ENCODE results near the gene TNFRSF12A.

The TNFRSF12A gene

GRCh38 chr16:2977440-2977839, 42.7 kb upstream of the TNFRSF12A start:
- Histone ChIP-seq H3K9ac (ENCODE audit: low read depth, low read length) (no peak overlapping the region), H3K36me3 (ENCODE audit: insufficient read depth, low read length) (peaks cover 55% of the 10 kb centered on the region), H3K4me3 (ENCODE audit: low read length) (no peak overlapping the region), H3K27ac (ENCODE audit: low read depth, low read length) (no peak overlapping the region), H3K27me3 (ENCODE audit: insufficient read depth, low read length) (no peaks in the 10 kb centered on the region), H3K4me1 (ENCODE audit: insufficient read depth, low read length) (peaks cover 21% of the 10 kb centered on the region), H3K9me3 (ENCODE audit: insufficient read depth, low read depth, low read length) (no peaks in the 10 kb centered on the region)
- WGBS: 94% methylated on average over 6 of the region's 6 CpGs

GRCh38 chr16:2979669-2980226, 40.4 kb upstream of the TNFRSF12A start:
- 8% methylated on average over 43 of the region's 43 CpGs for WGBS
- Histone ChIP-seq H3K27me3 (ENCODE audit: insufficient read depth, low read length) (no peaks in the 10 kb centered on the region), H3K4me3 (ENCODE audit: low read length) (peak overlapping the region; percentile 69), H3K36me3 (ENCODE audit: insufficient read depth, low read length) (peaks cover 36% of the 10 kb centered on the region), H3K9ac (ENCODE audit: low read depth, low read length) (peak overlapping the region; percentile 91), H3K4me1 (ENCODE audit: insufficient read depth, low read length) (peaks cover 27% of the 10 kb centered on the region), H3K27ac (ENCODE audit: low read depth, low read length) (peak overlapping the region; percentile 95), H3K9me3 (ENCODE audit: insufficient read depth, low read depth, low read length) (no peaks in the 10 kb centered on the region)

GRCh38 chr16:2980227-2981176, 39.7 kb upstream of the TNFRSF12A start, which contains the start of gene PKMYT1:
TSS of gene PKMYT1 (minus strand) at chr16:2980446. CDS start at chr16:2979657, 789 bp downstream.
- H3K4me1 ChIP-seq (ENCODE audit: insufficient read depth, low read length): peaks cover 27% of the 10 kb centered on the region
- H3K27me3 ChIP-seq (ENCODE audit: insufficient read depth, low read length): no peaks in the 10 kb centered on the region
- H3K36me3 ChIP-seq (ENCODE audit: insufficient read depth, low read length): peaks cover 29% of the 10 kb centered on the region
- peak within 1 kb of the TSS; percentile 69 for H3K4me3 ChIP-seq (ENCODE audit: low read length)
- H3K9me3 ChIP-seq (ENCODE audit: insufficient read depth, low read depth, low read length): no peaks in the 10 kb centered on the region
- WGBS: 4% methylated on average over 91 of the region's 91 CpGs
- H3K27ac ChIP-seq (ENCODE audit: low read depth, low read length): peak within 1 kb of the TSS; percentile 95
- H3K9ac ChIP-seq (ENCODE audit: low read depth, low read length): peak within 1 kb of the TSS; percentile 91

- peak overlapping the region; percentile 69 for H3K4me3 ChIP-seq (ENCODE audit: low read length)
- no peaks in the 10 kb centered on the region for H3K27me3 ChIP-seq (ENCODE audit: insufficient read depth, low read length)
- peaks cover 27% of the 10 kb centered on the region for H3K4me1 ChIP-seq (ENCODE audit: insufficient read depth, low read length)
- WGBS: 14% methylated on average over 32 of the region's 33 CpGs
- H3K9me3 ChIP-seq (ENCODE audit: insufficient read depth, low read depth, low read length): no peaks in the 10 kb centered on the region
- peak overlapping the region; percentile 91 for H3K9ac ChIP-seq (ENCODE audit: low read depth, low read length)
- peaks cover 20% of the 10 kb centered on the region for H3K36me3 ChIP-seq (ENCODE audit: insufficient read depth, low read length)
- H3K27ac ChIP-seq (ENCODE audit: low read depth, low read length): peak overlapping the region; percentile 95
Observed at GRCh38 chr16:2981177-2981898, 38.8 kb upstream of the TNFRSF12A start.

- Histone ChIP-seq H3K27me3 (ENCODE audit: insufficient read depth, low read length) (no peaks in the 10 kb centered on the region), H3K9ac (ENCODE audit: low read depth, low read length) (peak overlapping the region; percentile 91), H3K4me3 (ENCODE audit: low read length) (peak overlapping the region; percentile 69), H3K9me3 (ENCODE audit: insufficient read depth, low read depth, low read length) (no peaks in the 10 kb centered on the region), H3K4me1 (ENCODE audit: insufficient read depth, low read length) (peaks cover 27% of the 10 kb centered on the region), H3K27ac (ENCODE audit: low read depth, low read length) (peak overlapping the region; percentile 95), H3K36me3 (ENCODE audit: insufficient read depth, low read length) (peaks cover 15% of the 10 kb centered on the region)
- WGBS: 4% methylated on average over 4 of the region's 4 CpGs
Observed at GRCh38 chr16:2981899-2982250, 38.3 kb upstream of the TNFRSF12A start.

GRCh38 chr16:2982402-2982801, 37.8 kb upstream of the TNFRSF12A start:
- Histone ChIP-seq H3K9me3 (ENCODE audit: insufficient read depth, low read depth, low read length) (no peaks in the 10 kb centered on the region), H3K9ac (ENCODE audit: low read depth, low read length) (no peak overlapping the region), H3K4me1 (ENCODE audit: insufficient read depth, low read length) (peaks cover 27% of the 10 kb centered on the region), H3K36me3 (ENCODE audit: insufficient read depth, low read length) (peaks cover 10% of the 10 kb centered on the region), H3K4me3 (ENCODE audit: low read length) (no peak overlapping the region), H3K27ac (ENCODE audit: low read depth, low read length) (peak overlapping the region; percentile 95), H3K27me3 (ENCODE audit: insufficient read depth, low read length) (no peaks in the 10 kb centered on the region)
- 67% methylated on average over 5 of the region's 5 CpGs for WGBS

- peaks cover 27% of the 10 kb centered on the region for H3K4me1 ChIP-seq (ENCODE audit: insufficient read depth, low read length)
- H3K9ac ChIP-seq (ENCODE audit: low read depth, low read length): no peak overlapping the region
- H3K27me3 ChIP-seq (ENCODE audit: insufficient read depth, low read length): no peaks in the 10 kb centered on the region
- H3K27ac ChIP-seq (ENCODE audit: low read depth, low read length): no peak overlapping the region
- no peaks in the 10 kb centered on the region for H3K9me3 ChIP-seq (ENCODE audit: insufficient read depth, low read depth, low read length)
- 16% methylated on average over 42 of the region's 42 CpGs for WGBS
- no peak overlapping the region for H3K4me3 ChIP-seq (ENCODE audit: low read length)
- no peaks in the 10 kb centered on the region for H3K36me3 ChIP-seq (ENCODE audit: insufficient read depth, low read length)
Observed at GRCh38 chr16:2983706-2984136, 36.4 kb upstream of the TNFRSF12A start.

GRCh38 chr16:2985462-2985861, 34.7 kb upstream of the TNFRSF12A start:
- H3K27me3 ChIP-seq (ENCODE audit: insufficient read depth, low read length): no peaks in the 10 kb centered on the region
- H3K4me3 ChIP-seq (ENCODE audit: low read length): no peak overlapping the region
- H3K4me1 ChIP-seq (ENCODE audit: insufficient read depth, low read length): peaks cover 32% of the 10 kb centered on the region
- H3K9me3 ChIP-seq (ENCODE audit: insufficient read depth, low read depth, low read length): no peaks in the 10 kb centered on the region
- H3K36me3 ChIP-seq (ENCODE audit: insufficient read depth, low read length): no peaks in the 10 kb centered on the region
- H3K9ac ChIP-seq (ENCODE audit: low read depth, low read length): no peak overlapping the region
- H3K27ac ChIP-seq (ENCODE audit: low read depth, low read length): no peak overlapping the region
- WGBS: 92% methylated on average over 9 of the region's 9 CpGs

GRCh38 chr16:2985893-2986355, 34.2 kb upstream of the TNFRSF12A start:
- Histone ChIP-seq H3K9me3 (ENCODE audit: insufficient read depth, low read depth, low read length) (no peaks in the 10 kb centered on the region), H3K9ac (ENCODE audit: low read depth, low read length) (no peak overlapping the region), H3K27me3 (ENCODE audit: insufficient read depth, low read length) (no peaks in the 10 kb centered on the region), H3K4me1 (ENCODE audit: insufficient read depth, low read length) (peaks cover 35% of the 10 kb centered on the region), H3K27ac (ENCODE audit: low read depth, low read length) (no peak overlapping the region), H3K4me3 (ENCODE audit: low read length) (no peak overlapping the region), H3K36me3 (ENCODE audit: insufficient read depth, low read length) (no peaks in the 10 kb centered on the region)
- WGBS: 92% methylated on average over 15 of the region's 15 CpGs

GRCh38 chr16:2986623-2987188, 33.5 kb upstream of the TNFRSF12A start:
- Histone ChIP-seq H3K27ac (ENCODE audit: low read depth, low read length) (no peak overlapping the region), H3K36me3 (ENCODE audit: insufficient read depth, low read length) (no peaks in the 10 kb centered on the region), H3K9ac (ENCODE audit: low read depth, low read length) (no peak overlapping the region), H3K27me3 (ENCODE audit: insufficient read depth, low read length) (no peaks in the 10 kb centered on the region), H3K4me1 (ENCODE audit: insufficient read depth, low read length) (peaks cover 29% of the 10 kb centered on the region), H3K9me3 (ENCODE audit: insufficient read depth, low read depth, low read length) (no peaks in the 10 kb centered on the region), H3K4me3 (ENCODE audit: low read length) (no peak overlapping the region)
- WGBS: 90% methylated on average over 17 of the region's 17 CpGs

All from HUES64 (cell line).